DMS 273 (cell line): ENCODE data around the gene PDE3B.
A peak's percentile ranks its signal among the peaks of the same experiment; 100 is the strongest.
"Not testable (repeated sequence)": the region's sequence is repeated elsewhere in the genome, so short reads cannot be mapped to it uniquely, and the experiment has no call there.

Source experiments
- DNase-seq: peaks from one replicate; lab custom pipeline; 2025; ENCODE audit not compliant: unreplicated experiment; lab: John Stamatoyannopoulos, UW

PDE3B gene

DNA sequence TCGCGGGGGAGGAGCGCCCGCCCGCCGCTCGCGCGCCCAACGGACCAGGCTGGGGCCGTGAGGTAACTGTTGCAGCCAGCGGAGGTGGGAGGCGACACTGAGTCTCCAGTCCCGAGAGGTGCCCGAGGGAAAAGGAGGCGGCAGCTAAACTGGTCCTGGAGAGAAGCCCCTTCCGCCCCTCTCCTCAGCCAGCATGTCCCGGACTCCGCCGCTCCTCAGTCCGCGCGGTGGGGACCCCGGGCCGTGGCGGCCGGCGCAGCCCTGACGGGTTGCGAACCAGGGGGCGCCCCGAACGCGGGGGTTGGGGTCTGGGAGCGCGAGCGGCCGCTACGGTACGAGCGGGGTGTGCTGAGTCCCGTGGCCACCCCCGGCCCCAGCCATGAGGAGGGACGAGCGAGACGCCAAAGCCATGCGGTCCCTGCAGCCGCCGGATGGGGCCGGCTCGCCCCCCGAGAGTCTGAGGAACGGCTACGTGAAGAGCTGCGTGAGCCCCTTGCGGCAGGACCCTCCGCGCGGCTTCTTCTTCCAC is at the start of gene PDE3B:
TSS of gene PDE3B (plus strand) at position 108 of the 529 bp plus-strand sequence. CDS start at position 380, 272 bp downstream.
- DNase-seq, result peak; percentile 91

DNA sequence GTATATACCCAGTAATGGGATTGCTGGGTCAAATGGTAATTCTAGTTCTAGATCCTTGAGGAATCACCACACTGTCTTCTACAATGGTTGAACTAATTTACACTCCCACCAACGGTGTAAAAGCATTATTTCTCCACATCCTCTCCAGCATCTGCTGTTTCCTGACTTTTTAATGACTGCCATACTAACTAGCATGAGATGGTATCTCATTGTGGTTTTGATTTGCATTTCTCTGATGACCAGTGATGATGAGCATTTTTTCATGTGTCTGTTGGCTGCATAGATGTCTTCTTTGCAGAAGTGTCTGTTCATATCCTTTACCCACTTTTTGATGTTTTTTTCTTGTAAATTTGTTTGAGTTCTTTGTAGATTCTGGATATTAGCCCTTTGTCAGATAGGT is 48.3 kb upstream of the PDE3B start:
- not testable (repeated sequence) for DNase-seq

DNA sequence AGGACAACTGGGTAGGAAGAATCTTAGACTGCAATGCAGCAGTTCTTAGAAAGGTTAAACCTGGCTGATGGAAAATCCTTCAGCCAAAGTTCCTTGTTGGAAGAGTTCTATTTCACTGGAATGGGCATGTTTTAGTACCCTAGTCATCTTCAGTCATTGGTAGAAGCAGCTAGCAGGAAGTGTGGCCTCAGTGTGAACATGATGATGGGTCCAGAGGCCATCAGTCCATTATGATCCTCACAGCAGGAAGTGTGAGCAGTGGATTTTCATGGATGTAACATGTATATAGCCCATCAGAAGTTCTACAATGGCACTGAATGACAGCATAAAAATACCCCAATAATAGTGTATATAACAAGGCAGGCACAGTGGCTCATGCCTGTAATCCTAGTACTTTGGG is 35.9 kb upstream of the PDE3B start:
- DNase-seq, result no peak

DNA sequence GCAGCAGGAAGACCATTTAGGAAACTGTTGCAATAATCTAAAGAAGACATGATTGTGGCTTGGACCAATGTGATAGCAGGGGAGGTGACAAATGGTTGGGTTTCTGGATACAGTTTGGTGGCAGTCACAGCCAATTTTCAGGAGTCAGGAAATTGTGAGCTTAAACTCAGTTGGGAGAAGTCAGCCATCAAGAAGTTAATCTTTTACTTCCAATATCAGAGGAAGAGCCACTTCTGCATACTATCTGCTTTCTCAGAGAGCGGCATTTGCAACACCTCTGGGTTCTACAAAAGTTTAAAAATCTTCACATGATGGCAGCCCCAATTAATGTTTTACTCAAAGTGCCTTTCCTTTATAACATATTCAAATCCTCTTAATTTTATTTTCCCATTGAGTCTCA is 33.7 kb upstream of the PDE3B start:
- no peak for DNase-seq

DNA sequence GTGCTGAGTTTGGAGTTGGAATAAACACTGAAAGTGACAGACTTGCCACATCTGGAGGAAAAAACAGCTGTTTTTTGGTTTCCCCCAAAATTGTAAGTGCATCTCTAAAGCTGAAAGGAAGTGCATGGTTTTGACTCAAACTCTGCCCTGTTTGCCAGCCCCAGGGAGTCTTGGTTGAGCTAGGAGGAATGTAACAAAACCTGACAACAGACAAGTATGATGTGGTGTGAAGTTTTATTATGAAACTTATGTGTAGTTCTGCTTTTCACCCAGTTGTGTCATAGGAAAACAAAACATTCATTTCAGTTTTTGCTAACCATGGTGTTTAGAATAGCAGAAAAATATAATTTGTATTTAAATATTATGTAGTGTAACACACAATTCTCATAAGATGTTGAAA is 31.7 kb upstream of the PDE3B start:
- DNase-seq, result no peak

DNA sequence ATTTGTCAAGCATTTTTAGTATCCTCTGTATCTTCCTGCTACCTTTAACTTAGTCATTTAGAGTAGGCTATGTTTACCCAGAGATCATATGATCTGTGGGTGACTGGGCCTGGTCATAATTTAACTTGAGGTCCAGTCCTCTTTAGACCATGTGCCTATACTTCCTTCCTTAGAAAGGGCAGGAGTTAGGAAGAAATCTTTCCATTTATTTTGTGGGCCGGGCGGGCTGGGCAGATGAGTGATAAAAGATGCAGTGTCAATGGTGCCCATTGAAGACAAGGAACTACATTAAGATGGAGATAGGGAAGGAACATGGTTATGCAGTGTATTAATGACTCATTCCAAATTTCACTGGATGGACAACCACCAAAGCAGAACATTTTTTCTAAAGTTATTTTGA is 30.9 kb upstream of the PDE3B start:
- DNase-seq, result no peak

DNA sequence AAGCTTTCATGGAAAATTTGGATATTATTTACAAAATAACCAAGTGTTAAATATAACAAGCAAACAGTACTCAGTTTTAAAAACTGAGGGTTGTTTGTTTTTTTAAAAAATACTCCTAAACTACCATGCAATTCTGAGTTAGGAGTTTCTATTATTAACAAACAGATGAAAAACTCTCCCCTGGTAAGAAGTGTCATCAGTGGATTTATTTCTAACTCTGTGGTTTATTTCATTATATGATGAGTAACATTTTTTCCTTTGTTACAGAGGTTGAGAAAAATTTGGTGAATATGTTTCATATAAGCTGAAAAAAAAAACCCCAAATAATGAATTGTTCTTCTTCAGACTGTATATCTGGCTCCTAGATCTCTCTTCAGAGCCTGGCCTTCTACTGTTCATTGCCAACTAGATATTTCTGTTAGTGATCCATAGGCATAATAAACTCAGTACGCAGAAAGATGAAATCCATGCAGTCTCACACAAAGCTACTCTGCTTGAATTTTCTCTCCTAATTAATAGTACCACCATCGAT is 29.4 kb upstream of the PDE3B start:
- DNase-seq, result no peak

DNA sequence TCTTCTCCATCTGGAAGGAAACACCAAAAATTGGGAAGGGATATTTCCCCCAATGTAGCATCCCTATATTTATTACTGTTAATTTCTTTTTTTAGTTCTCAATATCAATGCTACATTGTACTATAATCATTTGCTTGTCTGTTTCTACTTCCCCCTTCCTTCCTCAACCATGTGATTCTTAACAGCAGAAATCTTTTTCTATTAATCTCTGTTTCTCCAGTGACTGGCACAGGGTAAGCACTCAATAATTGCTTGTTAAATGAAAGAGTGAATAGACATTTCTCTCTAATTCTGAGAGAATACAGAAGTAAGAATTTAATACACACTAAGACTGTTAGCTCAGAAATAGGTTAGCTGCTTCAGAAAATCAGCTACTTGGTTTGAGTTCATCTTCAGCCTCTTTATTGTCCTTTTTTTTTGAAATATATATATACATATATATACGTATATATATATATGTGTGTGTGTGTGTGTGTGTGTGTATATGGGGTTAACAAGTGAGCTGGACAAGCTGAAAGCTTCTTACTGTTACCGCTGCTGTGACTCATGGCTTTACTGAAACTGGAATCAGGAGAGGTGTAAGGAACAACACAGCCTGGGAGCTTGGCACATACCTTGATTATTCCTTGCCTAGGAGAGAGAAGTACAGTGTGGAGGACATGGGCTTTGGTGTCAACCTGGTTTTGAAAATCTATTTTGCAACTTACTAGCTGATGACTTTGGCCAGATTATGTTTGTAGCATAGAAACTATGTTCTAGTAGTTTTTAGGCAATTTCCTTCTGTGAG is 26.2 kb upstream of the PDE3B start:
- DNase-seq, result no peak

DNA sequence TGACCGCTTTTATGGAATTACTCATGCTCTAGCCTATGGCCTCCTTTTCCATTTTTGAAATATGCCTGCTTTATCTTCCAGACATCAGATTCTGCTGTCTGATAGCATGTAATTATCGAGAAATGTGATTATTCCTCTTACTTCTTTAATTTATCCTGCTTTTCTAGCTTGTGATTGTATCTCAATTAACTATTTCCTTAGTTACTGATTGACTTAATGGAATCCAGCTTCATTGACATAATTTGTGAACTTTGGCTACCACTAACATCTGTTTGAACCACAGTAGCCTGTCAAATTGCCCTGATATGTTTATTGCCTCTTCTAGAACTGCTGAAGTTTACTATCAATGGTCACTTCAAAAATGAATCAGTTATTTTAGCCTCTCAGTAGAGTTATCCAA is 25.5 kb upstream of the PDE3B start:
- DNase-seq, result no peak

DNA sequence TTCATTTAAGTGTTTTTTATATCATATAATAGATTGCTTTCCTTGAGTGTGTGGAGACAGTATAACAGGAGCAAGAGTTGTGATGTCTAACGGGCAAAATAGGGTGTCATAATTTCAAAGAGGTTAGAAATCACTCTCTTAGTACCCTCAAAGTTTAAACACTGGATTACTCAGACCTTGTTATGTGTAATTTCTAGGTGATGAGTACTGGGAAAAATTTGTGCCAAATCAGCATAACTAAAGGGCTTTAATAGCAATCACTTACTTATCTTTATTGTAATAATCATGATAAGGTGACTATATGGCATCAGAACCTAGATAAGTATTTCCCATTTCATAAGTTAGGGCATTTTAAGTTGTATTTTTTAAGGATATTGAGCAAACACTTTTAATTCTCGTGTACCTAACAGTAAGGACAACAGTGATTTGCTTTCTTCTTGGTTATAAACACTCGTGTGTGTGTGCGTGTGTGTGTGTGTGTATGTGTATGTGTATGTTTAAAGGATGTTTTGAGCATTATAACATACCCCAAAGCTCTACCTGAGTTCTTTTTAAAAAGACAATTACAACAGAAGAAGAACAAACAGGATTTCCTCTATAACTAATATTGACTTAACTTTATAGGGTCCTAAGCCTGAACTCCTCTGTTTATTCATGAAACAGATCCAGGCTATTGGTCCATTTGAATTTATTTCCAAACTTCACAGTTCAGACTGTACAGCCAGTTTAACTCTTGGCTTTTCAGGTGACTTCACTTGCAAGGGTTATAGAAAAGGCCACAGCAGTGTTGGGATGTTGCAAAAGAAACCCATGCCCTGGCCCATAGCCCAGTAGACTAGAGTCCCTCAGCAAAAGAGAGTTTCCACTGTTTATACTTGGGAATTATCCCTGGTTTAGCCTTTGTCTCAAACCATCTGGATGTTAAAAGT is 23.7 kb upstream of the PDE3B start:
- DNase-seq, result no peak

DNA sequence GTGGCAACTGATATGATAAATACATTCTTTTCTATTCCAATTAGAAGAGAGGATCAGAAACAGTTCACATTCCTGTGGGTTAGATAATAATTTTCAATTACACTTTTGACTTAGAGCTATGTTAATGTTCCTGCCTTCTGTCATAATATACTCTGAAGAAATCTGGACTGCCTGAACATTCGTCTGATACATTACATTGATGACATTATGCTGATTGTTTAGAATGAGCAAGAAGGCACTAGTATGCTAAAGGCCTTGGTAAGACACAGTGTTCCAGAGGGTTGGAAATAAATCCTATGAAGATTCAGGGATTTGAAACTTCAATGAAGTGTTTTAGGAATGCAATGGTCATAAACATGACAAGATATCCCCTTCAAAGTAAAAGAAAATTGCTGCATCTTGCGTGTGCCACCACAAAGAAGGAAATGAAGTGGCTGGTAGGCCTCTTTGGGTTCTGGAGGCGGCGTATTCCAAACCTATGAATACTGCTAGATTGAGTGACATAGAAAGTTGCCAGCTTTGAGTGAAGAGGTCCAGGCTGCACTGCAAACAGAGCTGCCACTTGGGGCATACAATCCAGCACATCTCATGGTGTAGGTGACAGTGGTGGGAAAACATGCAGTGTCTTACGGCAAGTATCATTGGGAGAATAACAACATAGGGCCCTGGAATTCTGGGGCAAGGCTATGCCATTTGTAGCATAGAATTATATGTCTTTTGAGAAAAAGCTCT is 21.2 kb upstream of the PDE3B start:
- DNase-seq, result no peak

DNA sequence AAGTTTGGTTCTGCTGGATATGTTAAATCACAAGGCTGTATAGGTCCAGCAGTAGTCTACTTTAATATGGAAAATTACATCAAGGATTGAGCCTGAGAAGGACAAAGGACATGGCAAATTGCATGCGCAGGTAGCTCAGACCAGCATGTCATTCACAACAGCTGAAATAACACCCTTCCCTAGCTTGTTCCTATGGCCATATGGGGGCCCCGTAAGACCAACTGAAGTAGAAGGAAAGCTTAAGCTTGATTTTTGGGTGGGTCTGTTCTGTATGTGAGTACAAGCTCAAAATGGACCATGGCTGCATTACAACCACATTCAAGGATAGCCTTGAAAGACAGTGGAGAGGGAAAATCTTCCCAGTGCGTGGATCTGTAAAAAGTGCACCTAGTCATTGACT is 20.6 kb upstream of the PDE3B start:
- no peak for DNase-seq

DNA sequence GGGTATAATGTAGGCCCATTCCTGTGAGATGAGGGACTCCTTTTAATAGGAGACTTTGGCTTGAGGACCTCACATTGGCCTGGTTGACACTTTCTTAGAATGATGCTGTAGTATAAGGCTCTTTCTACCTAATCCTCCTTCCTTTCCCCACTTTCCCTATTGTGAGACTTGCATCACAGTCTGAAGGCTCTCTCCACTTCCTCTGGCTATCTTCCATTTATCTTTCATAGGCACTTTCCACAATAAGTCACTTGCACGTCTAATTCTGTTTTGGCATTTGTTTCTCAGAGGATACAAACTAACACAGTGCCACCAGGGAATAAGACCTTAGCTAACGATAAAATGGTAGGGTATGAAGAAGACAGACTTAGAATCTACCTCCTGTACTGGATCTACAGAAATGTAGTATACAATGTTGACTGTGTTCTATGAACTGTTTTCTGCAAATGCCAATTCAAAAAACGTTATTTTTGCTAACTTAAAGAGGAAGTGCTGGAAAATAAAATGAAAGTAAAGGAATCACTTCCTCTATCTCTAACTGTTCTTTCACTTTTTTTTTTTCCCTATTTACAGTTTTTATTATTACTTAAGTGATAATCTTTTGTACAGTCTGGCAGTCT is 17.9 kb upstream of the PDE3B start:
- no peak for DNase-seq

DNA sequence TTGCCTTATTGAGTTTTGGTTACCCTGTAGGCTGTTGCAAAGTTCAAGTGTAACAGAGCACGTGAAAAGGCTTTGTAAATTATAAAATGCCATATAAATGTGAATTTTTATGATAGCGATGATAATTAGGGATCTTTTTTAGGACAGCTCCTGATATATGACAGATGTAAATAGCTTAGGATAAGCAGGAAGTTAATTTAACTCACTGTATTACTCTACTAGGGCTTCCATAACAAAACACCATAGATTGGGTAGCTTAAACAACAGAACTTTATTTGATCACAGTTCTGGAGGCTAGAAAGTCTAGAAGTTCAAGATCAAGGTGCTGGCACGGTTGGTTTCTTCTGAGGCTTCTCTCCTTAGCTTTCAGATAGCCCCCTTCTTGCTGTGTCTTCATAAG is 17.0 kb upstream of the PDE3B start:
- no peak for DNase-seq

DNA sequence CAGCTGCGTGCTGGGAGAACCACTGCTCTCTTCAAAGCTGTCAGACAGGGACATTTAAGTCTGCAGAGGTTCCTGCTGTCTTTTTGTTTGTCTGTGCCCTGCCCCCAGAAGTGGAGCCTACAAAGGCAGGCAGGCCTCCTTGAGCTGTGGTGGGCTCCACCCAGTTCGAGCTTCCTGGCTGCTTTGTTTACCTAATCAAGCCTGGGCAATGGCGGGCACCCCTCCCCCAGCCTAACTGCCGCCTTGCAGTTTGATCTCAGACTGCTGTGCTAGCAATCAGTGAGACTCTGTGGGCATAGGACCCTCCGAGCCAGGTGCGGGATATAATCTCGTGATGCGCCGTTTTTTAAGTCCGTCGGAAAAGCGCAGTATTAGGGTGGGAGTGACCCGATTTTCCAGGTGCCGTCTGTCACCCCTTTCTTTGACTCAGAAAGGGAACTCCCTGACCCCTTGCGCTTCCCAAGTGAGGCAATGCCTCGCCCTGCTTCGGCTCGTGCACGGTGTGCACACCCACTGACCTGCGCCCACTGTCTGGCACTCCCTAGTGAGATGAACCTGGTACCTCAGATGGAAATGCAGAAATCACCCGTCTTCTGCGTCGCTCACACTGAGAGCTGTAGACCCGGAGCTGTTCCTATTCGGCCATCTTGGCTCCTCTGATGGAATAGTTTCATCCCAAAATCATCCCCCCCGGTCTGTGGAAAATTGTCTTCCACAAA is 9.9 kb upstream of the PDE3B start:
- DNase-seq, result not testable (repeated sequence)

DNA sequence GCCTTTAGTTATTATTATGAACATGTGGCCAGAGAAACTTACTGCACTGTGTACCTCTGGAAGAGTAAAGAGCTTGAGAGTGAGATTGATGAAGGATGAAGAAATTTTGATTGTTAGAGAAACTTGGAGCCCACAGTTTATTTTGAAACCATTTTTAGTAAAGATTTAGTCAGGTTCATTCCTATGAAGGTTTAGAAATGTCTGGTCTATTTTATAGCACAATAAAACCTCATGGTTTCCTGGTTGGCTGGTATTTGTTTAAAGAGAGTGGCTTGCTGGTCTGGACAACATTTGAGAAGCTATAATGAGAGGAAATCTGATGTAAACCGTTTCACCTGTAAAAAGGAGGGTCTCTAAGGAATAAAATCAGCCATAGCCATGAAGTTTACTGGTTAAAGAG is 8.8 kb upstream of the PDE3B start:
- no peak for DNase-seq

DNA sequence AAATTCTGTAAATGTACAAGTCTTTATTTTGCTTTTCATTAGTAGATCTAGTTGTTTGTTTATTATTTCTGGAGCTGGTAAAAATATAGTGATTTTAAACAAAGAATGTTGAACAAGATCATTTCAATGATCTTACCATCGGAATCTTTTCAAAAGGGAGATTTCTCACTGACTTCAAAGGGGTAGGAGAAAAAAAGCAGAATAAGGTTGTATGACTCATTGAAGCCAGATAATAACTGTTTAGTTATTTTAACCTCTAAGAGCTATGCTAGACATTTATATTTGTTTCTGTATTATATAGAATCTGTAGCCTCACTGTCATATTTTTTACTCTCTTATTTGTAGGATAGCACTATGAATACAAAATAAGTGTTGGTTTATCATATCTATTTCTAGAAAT is 8.1 kb upstream of the PDE3B start:
- DNase-seq, result no peak

DNA sequence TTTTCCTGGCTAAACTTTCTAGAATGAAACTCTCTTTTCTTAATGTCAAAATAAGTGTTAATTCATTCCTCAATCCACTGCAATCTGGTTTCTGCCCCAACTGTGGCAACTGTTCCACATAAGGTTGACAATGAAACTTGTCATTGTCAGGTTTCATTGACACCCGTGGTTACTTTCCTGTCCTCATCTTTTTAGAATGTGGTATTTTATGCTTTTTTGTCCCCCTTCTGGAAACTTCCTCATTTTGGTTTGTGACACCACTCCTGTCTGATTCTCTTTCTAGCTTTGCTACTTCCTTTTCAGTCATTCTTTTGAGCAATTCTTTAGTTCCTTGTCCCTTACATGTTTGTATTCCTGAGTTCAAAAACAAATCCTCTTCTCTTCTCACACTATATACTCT is 7.5 kb upstream of the PDE3B start:
- DNase-seq, result no peak

DNA sequence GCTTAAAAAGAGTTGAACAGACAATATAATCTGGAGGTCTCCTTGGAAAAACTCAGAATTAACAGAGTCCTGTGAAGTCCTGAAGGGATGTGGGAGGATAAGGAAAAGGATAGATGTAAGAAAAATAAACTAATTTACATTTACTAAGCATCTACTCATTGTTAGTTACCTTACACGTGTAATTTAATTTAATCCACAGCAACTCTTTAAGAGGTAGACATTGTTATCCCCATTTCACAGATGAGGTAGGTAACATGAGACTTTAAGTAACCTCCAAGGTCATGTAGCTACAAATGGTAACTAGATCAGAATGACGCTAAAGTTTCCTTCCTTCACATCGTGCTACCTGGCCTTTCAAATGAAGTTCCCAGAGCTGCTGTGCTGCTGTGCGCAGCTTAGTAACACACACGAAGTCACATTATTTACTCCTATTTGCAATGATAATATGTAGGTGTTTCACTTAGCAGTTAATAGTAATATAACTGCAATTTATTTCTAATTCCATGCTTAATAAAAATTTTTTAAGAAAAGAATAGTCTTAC is 5.7 kb upstream of the PDE3B start:
- no peak for DNase-seq

DNA sequence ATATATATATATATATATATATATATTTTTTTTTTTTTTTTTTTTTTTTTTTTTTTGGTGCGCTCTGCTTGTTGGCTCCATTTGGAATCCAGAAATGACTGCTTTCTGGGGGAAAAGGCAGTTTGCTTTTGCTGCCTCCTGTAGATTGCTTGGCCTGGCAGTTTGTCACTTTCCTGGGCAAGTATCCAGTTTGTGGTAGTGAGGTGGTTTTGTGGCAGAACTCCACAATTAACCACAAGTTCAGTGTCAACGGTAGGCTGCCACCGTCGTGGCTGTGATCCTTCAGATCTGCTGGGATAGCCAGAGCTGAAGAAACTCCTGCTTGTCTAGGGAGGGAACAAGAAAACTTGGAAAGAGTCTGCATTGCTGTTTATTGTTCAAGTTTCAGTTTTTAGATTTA is 5.0 kb upstream of the PDE3B start:
- DNase-seq, result no peak
